LNCaP clone FGC (cell line): Measurements from ENCODE around the gene KCTD13.

Experiments
- DNase-seq: peaks from one replicate; pipeline ENCODE4 v3.0.0-alpha.2; 2011; ENCODE audit warnings: low read depth
- H3K4me3 ChIP-seq: 2 replicates; pipeline ENCODE4 v1.5.1; 2011; ENCODE audit warnings: mild to moderate bottlenecking, low read depth, low read length, control low read depth
- TF ChIP-seq, protein P1 (sequence below): IDR thresholded peaks from 2 replicates; pipeline ENCODE4 v1.5.1; 2012; ENCODE audit warnings: mild to moderate bottlenecking; ENCODE audit not compliant: control insufficient read depth, insufficient read depth; ENCODE audit errors: extremely low read depth

The KCTD13 gene

GRCh38 chr16:29898804-29899515 is 27.1 kb downstream of the KCTD13 start:
- TF ChIP-seq, protein P1, sequence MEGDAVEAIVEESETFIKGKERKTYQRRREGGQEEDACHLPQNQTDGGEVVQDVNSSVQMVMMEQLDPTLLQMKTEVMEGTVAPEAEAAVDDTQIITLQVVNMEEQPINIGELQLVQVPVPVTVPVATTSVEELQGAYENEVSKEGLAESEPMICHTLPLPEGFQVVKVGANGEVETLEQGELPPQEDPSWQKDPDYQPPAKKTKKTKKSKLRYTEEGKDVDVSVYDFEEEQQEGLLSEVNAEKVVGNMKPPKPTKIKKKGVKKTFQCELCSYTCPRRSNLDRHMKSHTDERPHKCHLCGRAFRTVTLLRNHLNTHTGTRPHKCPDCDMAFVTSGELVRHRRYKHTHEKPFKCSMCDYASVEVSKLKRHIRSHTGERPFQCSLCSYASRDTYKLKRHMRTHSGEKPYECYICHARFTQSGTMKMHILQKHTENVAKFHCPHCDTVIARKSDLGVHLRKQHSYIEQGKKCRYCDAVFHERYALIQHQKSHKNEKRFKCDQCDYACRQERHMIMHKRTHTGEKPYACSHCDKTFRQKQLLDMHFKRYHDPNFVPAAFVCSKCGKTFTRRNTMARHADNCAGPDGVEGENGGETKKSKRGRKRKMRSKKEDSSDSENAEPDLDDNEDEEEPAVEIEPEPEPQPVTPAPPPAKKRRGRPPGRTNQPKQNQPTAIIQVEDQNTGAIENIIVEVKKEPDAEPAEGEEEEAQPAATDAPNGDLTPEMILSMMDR = no peak
- H3K4me3 ChIP-seq = peak overlapping the region; percentile 83
- DNase-seq = peak; percentile 3

GRCh38 chr16:29898135-29898803 is 27.8 kb downstream of the KCTD13 start:
- TF ChIP-seq, protein P1 = no peak
- peak overlapping the region; percentile 83 for H3K4me3 ChIP-seq
- no peak for DNase-seq

- no peak overlapping the region for H3K4me3 ChIP-seq
- DNase-seq = no peak
- TF ChIP-seq, protein P1 = no peak
Measured at GRCh38 chr16:29897333-29897732, 28.7 kb downstream of the KCTD13 start.

DNA sequence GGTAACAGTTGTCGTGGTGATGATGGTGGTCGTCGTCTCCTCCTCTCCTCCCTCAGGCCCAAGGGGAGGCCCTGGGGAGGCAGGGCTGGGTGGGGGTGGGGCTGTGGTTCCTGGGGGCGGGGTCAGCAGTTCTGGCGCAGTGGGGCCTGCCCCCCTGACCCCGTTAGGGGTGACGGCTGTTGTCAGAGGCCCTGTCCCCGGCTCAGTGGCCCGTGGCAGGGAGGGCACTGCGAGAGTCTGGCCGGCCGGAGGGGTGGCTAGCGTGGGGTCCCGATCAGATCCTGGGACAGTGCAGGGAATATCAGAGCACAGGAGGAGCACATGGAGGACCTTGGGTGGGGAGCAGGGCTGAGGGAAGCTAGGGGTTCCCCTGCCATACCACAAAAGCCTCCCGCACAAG is 29.2 kb downstream of the KCTD13 start:
- DNase-seq = no peak
- H3K4me3 ChIP-seq = no peak overlapping the region
- TF ChIP-seq, protein P1 = no peak

DNA sequence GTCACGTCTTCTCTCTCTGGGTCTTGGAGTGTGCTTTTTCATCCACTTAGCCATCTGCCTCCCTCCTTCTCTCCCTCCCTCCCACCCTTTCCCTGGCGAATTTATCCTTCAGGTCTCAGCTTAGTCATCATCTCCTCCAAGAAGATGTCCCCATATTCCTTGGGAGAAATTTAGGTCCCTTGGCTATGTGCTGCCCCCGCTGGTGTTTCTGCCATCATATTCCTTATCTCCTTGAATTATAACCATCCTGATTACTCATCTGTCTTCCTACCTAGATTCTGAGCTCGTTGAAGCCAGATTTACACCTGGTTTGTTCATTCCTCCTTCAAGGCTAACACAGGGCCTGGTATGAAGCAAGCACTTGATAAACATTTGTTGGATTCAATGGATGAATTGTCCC is 31.7 kb downstream of the KCTD13 start:
- TF ChIP-seq, protein P1 = no peak
- no peak overlapping the region for H3K4me3 ChIP-seq
- DNase-seq = no peak

GRCh38 chr16:29893553-29893952 is 32.5 kb downstream of the KCTD13 start:
- no peak for DNase-seq
- TF ChIP-seq, protein P1 = no peak
- H3K4me3 ChIP-seq = no peak overlapping the region
